Ishikawa (cell line): Measurements from ENCODE around the gene PDZK1IP1.

ENCODE experiments used
- CEBPB ChIP-seq: IDR thresholded peaks from 2 replicates; pipeline ENCODE4 v1.6.1; 2012
- EGR1 ChIP-seq: IDR thresholded peaks from 2 replicates; pipeline ENCODE4 v1.6.1; 2012
- YY1 ChIP-seq: IDR thresholded peaks from 2 replicates; pipeline ENCODE4 v1.6.1; 2012; ENCODE audit warnings: low read depth
- TF ChIP-seq, protein P1 (sequence below): IDR thresholded peaks from 2 replicates; pipeline ENCODE4 v1.6.1; 2012; ENCODE audit warnings: low read depth, mild to moderate bottlenecking

DNA sequence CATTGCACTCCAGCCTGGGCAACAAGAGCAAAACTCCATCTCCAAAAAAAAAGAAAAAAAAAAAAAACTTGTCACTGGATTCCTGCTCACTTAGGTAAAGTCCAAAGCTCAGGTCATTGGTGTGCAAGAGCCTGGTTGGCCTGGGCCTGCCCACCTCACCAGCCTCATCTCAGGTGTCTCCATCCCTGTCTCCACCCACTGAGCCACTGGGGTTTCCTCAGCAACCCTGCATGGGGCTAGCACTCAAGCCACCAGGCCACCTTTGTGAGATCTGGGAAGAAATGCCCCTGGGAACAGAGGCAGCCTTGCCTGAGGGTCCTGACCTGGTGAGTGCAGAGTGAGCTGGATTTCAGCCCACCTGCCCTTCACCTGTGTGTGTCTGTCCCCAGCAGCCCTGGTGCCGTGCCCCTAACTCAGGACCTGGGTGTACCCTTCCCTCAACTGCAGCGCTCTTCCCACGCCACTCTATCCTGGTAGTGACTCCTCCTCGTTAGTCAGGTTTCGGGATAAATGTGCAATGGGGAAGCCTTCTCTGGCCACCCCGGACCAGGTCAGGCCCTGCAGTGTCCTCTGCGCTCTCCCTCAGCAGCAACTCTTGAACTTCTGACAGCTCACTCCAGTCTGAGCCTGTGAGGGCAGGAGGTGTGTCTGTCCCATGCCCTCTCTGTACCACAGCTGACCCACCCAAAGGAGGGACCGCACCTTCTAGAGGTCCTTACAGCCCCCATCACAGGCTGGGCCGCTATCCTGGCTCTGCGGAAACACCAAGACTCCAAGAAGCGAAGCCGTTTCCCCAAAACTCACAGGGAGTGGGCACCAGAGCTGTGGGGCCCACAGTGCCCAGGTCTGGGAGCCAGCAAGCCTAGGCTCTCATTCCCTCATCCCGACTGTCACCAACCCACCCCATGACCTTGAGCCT, 3.3 kb downstream of the PDZK1IP1 start:
- TF ChIP-seq EGR1 (no peak), CEBPB (no peak), YY1 (no peak)
- TF ChIP-seq, protein P1, sequence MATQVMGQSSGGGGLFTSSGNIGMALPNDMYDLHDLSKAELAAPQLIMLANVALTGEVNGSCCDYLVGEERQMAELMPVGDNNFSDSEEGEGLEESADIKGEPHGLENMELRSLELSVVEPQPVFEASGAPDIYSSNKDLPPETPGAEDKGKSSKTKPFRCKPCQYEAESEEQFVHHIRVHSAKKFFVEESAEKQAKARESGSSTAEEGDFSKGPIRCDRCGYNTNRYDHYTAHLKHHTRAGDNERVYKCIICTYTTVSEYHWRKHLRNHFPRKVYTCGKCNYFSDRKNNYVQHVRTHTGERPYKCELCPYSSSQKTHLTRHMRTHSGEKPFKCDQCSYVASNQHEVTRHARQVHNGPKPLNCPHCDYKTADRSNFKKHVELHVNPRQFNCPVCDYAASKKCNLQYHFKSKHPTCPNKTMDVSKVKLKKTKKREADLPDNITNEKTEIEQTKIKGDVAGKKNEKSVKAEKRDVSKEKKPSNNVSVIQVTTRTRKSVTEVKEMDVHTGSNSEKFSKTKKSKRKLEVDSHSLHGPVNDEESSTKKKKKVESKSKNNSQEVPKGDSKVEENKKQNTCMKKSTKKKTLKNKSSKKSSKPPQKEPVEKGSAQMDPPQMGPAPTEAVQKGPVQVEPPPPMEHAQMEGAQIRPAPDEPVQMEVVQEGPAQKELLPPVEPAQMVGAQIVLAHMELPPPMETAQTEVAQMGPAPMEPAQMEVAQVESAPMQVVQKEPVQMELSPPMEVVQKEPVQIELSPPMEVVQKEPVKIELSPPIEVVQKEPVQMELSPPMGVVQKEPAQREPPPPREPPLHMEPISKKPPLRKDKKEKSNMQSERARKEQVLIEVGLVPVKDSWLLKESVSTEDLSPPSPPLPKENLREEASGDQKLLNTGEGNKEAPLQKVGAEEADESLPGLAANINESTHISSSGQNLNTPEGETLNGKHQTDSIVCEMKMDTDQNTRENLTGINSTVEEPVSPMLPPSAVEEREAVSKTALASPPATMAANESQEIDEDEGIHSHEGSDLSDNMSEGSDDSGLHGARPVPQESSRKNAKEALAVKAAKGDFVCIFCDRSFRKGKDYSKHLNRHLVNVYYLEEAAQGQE = no peak
